GDM1 (cell line): ENCODE measurements around the gene MAGI1.
"Not testable (repeated sequence)": the region's sequence is repeated elsewhere in the genome, so short reads cannot be mapped to it uniquely, and the experiment has no call there.

Experiments used
- DNase-seq: peaks from one replicate; lab custom pipeline; 2025; lab: John Stamatoyannopoulos, UW

MAGI1 gene

GRCh38 chr3:65560133-65560532 lies 478.6 kb downstream of the MAGI1 start:
- no peak for DNase-seq

GRCh38 chr3:65559643-65560042 lies 479.1 kb downstream of the MAGI1 start:
- DNase-seq = no peak

- no peak for DNase-seq
Observed at GRCh38 chr3:65558826-65559225, 479.9 kb downstream of the MAGI1 start.

- no peak for DNase-seq
Observed at GRCh38 chr3:65557899-65558564, 480.7 kb downstream of the MAGI1 start.

- no peak for DNase-seq
Observed at GRCh38 chr3:65556934-65557577, 481.7 kb downstream of the MAGI1 start.

- no peak for DNase-seq
Observed at GRCh38 chr3:65552434-65552833, 486.3 kb downstream of the MAGI1 start.

GRCh38 chr3:65551945-65552344 lies 486.8 kb downstream of the MAGI1 start:
- DNase-seq = no peak

GRCh38 chr3:65550137-65550536 lies 488.6 kb downstream of the MAGI1 start:
- no peak for DNase-seq

- DNase-seq = no peak
Observed at GRCh38 chr3:65549626-65549959, 489.1 kb downstream of the MAGI1 start.

- DNase-seq = no peak
Observed at GRCh38 chr3:65548848-65549625, 489.7 kb downstream of the MAGI1 start.

- no peak for DNase-seq
Observed at GRCh38 chr3:65545429-65545828, 493.3 kb downstream of the MAGI1 start.

GRCh38 chr3:65543391-65543790 lies 495.3 kb downstream of the MAGI1 start:
- not testable (repeated sequence) for DNase-seq

GRCh38 chr3:65540666-65541065 lies 498.1 kb downstream of the MAGI1 start:
- DNase-seq = no peak

GRCh38 chr3:65539616-65540015 lies 499.1 kb downstream of the MAGI1 start:
- no peak for DNase-seq

- DNase-seq = no peak
Observed at GRCh38 chr3:65538101-65538500, 500.6 kb downstream of the MAGI1 start.

- DNase-seq = no peak
Observed at GRCh38 chr3:65537109-65537508, 501.6 kb downstream of the MAGI1 start.

- no peak for DNase-seq
Observed at GRCh38 chr3:65535260-65535659, 503.5 kb downstream of the MAGI1 start.

- DNase-seq = no peak
Observed at GRCh38 chr3:65534805-65535204, 503.9 kb downstream of the MAGI1 start.

- no peak for DNase-seq
Observed at GRCh38 chr3:65532749-65533148, 506.0 kb downstream of the MAGI1 start.

GRCh38 chr3:65532215-65532614 lies 506.5 kb downstream of the MAGI1 start:
- DNase-seq = no peak

GRCh38 chr3:65531499-65531898 lies 507.2 kb downstream of the MAGI1 start:
- DNase-seq = no peak

- DNase-seq = no peak
Observed at GRCh38 chr3:65526656-65527055, 512.1 kb downstream of the MAGI1 start.

- DNase-seq = no peak
Observed at GRCh38 chr3:65524584-65524983, 514.1 kb downstream of the MAGI1 start.
